Astrocyte of the spinal cord (primary cell): ENCODE data around the gene DNMT3B.

Experiments
- DNase-seq: peaks from one replicate; pipeline ENCODE4 v3.0.0; 2011; ENCODE audit warnings: low read depth, low spot score
- H3K4me3 ChIP-seq: 2 replicates; pipeline ENCODE4 v1.5.1; 2011; ENCODE audit warnings: low read depth, mild to moderate bottlenecking, low read length, moderate library complexity
- in situ Hi-C: cut with HindIII; loops from 2 replicates; pipeline ENCODE4 v1.10.0; 2017; ENCODE audit warnings: low sequenced_read_pairs
- TF ChIP-seq, protein P1 (sequence below): IDR thresholded peaks from 2 replicates; pipeline ENCODE4 v1.5.1; 2012; ENCODE audit warnings: low read depth, mild to moderate bottlenecking, low read length, inconsistent platforms

DNMT3B gene

DNA sequence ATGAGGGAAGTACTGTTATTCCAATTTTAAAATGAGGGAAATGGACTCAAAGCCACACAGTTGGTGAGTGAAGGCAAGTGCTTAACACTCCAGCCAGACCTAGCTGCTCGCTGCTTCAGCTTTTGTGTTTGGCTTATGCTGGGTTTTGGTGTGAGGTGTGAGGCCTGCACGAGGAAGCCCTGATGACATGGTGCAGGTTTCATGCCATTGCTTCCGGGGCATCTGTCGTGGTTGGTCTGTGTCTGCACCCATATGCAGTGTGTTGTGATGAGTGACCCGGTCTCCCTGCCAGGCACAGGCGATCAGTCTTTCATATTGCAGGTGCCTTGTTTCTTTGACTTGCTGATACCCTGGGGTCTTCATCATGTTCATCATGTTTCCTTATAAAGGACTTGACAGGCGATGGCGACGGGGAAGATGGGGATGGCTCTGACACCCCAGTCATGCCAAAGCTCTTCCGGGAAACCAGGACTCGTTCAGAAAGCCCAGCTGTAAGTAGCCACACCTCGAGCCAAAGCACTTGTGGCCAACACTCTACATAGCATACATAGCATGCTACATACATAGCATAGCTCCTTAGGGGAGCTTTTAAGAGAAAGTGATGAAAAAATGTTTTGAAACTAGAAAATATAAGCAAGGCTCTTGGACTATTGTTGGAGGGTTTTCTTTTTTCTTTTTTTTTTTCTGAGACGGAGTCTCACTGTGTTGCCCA is 22.3 kb downstream of the DNMT3B start:
- in situ Hi-C loops, result no loop called here

DNA sequence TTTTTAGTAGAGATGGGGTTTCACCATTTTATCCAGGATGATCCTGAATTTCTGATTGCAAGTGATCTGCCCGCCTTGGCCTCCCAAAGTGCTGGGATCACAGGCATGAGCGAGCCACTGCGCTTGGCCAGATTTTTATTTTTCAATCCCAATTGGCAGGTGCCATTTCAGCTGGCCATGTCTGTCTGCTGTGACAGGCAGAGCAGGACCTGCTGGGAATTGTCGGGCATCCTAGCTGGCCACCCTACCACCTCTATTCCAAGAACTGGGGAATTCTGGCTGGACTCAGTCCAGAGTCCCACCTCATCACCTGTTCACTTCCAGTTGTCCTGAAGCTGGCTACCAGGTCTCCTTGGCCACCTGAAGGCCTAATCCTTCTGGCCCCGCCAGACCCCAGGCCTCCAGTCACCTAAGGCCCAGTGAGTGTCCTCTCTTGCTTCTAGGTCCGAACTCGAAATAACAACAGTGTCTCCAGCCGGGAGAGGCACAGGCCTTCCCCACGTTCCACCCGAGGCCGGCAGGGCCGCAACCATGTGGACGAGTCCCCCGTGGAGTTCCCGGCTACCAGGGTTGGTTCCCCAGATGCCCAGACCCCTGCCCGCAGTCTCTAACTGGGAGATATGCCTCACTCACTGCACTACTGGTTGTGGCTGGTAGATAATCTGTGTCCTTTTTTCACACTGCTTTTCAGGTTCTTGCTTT is 24.0 kb downstream of the DNMT3B start:
- no peak overlapping the region for H3K4me3 ChIP-seq
- in situ Hi-C loops, result no loop called here
- TF ChIP-seq, protein P1, sequence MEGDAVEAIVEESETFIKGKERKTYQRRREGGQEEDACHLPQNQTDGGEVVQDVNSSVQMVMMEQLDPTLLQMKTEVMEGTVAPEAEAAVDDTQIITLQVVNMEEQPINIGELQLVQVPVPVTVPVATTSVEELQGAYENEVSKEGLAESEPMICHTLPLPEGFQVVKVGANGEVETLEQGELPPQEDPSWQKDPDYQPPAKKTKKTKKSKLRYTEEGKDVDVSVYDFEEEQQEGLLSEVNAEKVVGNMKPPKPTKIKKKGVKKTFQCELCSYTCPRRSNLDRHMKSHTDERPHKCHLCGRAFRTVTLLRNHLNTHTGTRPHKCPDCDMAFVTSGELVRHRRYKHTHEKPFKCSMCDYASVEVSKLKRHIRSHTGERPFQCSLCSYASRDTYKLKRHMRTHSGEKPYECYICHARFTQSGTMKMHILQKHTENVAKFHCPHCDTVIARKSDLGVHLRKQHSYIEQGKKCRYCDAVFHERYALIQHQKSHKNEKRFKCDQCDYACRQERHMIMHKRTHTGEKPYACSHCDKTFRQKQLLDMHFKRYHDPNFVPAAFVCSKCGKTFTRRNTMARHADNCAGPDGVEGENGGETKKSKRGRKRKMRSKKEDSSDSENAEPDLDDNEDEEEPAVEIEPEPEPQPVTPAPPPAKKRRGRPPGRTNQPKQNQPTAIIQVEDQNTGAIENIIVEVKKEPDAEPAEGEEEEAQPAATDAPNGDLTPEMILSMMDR, result no peak
- no peak for DNase-seq

More for the DNA sequence above, 22.3 kb downstream of the DNMT3B start:
- DNase-seq, result no peak
- H3K4me3 ChIP-seq, result no peak overlapping the region
- TF ChIP-seq, protein P1, result no peak

DNA sequence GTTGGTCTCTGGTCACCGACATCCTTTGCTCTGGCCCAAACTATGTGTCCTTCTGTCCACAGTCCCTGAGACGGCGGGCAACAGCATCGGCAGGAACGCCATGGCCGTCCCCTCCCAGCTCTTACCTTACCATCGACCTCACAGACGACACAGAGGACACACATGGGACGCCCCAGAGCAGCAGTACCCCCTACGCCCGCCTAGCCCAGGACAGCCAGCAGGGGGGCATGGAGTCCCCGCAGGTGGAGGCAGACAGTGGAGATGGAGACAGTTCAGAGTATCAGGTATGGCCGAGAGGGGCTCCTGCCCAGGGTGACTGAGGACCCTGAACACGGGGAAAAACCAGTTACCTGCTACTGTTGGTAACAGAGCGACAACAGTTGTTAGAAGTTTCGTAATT is 25.0 kb downstream of the DNMT3B start:
- DNase-seq, result no peak
- TF ChIP-seq, protein P1, result no peak

DNA sequence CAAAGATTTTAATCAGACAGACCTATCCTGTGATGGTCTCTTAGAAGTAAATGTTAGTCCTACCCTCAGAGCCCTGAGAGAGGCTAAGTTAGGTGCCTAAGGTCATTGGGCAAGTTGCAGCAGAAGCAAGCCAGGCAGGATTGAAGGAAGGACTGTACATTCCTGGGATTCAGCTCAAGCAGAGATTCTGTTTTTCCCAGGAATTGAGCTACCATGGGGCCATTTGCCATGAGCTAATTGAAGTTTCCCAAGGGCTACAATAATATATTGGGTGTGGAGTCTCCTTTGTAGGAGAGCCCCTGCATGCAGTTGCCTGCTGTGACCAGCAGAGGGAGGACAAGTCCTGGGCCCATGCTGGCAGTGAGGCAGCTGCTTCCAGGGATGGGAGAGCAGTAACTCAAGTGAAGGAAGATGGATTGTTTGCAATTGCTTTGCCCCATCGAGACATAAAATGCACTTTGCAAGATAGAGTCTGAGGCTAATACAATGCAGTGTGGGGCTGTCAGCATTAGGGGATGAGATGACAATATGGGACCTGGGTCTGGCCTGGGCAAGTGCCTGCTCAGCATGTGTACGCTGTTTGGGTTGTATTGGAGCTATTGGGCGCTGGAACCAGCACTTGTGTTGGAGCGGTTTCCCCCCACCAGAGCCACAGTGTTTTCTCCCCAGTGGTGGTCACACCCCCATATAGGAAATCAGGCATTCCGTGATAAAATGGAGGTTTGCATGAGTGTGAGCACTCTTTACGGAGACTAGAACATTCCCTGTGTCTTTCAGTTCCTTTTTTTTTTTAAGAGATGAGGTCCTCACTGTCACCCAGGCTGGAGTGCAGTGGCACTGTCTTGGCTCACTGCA is 27.9 kb downstream of the DNMT3B start:
- in situ Hi-C loops, result no loop called here
- TF ChIP-seq, protein P1, result peak; percentile 100
- peak; percentile 68 for DNase-seq
- no peak overlapping the region for H3K4me3 ChIP-seq

More for the DNA sequence above, 25.0 kb downstream of the DNMT3B start:
- H3K4me3 ChIP-seq, result no peak overlapping the region
- in situ Hi-C loops, result no loop called here

DNA sequence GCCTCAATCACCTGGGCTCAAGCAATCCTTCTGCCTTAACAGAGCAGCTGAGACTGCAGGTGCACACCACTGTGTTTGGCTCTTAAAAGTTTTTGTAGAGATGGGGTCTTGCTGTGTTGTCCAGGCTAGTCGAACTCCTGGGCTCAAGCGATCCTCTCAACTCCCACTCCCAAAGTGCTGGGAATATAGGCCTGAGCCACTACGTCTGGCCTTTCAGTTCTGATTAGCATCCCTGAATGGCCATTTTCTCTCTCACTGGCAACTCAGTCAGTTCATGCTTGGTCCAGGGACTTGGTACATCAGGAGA is 28.5 kb downstream of the DNMT3B start:
- no peak overlapping the region for H3K4me3 ChIP-seq
- in situ Hi-C loops, result no loop called here
- TF ChIP-seq, protein P1, result no peak
- no peak for DNase-seq

DNA sequence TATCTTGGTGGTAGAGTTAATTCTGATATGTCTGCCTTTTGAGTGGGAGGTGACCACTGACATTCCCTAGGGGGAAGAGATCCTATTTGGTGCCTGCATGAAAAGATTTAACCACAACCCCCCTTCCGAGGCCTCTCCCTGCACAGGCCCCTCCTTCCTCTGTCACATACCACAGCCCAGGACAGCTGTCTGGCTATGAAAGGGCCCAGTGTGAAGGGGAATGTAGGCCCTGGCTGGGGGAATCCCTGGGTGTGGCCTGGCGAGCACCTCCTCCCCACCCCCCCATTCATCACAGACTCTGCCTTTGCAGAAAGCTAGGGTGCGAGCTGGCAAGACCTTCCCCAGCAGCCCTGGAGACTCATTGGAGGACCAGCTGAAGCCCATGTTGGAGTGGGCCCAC is 30.1 kb downstream of the DNMT3B start:
- in situ Hi-C loops, result no loop called here
- DNase-seq, result no peak
- TF ChIP-seq, protein P1, result no peak
- no peak overlapping the region for H3K4me3 ChIP-seq
